Measurements from ENCODE around the gene KCNK16.

GRCh38 chr6:39313526-39314272, 8.8 kb downstream of the KCNK16 start:
- TF ChIP-seq CTCF (IDR thresholded peaks at IDR 0.05) = no peak; the same call in 1 of the 2 replicates
- no peak for TF ChIP-seq POLR2AphosphoS5 (IDR thresholded peaks at IDR 0.05; ENCODE audit: low read depth, low read length)
